GM12878 (cell line): Measurements from ENCODE around the gene CAMKK1. TPM values are rescaled to one million over a fixed set of nuclear protein-coding genes. Genes with fewer than 3 reads are reported as not detected.

Source experiments
- CBX3 ChIP-seq: fragments of 200-600 bp; sonication (generic); IDR thresholded peaks from 2 replicates; pipeline ENCODE4 v1.6.1; 2016; ENCODE audit warnings: low read depth, borderline replicate concordance
- CHD2 ChIP-seq: IDR thresholded peaks from 2 replicates; pipeline ENCODE4 v1.6.1; 2011; ENCODE audit warnings: low read depth, low read length, improper control_type of control experiment, borderline replicate concordance
- HDGF ChIP-seq: fragments of 450-650 bp; IDR thresholded peaks from 2 replicates; pipeline ENCODE4 v1.6.1; 2016; ENCODE audit warnings: antibody characterized with exemption
- IKZF1 ChIP-seq: fragments of 450-650 bp; conservative IDR thresholded peaks from 2 replicates; pipeline ENCODE4 v1.6.1; 2017; ENCODE audit warnings: antibody characterized with exemption, mild to moderate bottlenecking
- LARP7 ChIP-seq: fragments of 450-650 bp; IDR thresholded peaks from 2 replicates; pipeline ENCODE4 v1.6.1; 2017; ENCODE audit warnings: mild to moderate bottlenecking
- NFIC ChIP-seq: IDR thresholded peaks from 2 replicates; pipeline ENCODE4 v1.6.1; 2012; ENCODE audit warnings: low read depth, mild to moderate bottlenecking, inconsistent platforms, low read length, moderate library complexity
- NFXL1 ChIP-seq: fragments of 450-650 bp; IDR thresholded peaks from 2 replicates; pipeline ENCODE4 v1.6.1; 2017; ENCODE audit warnings: antibody characterized with exemption, mild to moderate bottlenecking, borderline replicate concordance
- NFYB ChIP-seq: IDR thresholded peaks from 2 replicates; pipeline ENCODE4 v1.6.1; 2011; ENCODE audit warnings: low read depth, mild to moderate bottlenecking, low read length, improper control_type of control experiment, moderate library complexity; ENCODE audit not compliant: insufficient read depth
- POLR2A ChIP-seq: IDR thresholded peaks from 2 replicates; pipeline ENCODE4 v1.6.1; 2011; ENCODE audit warnings: low read depth, mild to moderate bottlenecking, low read length
- SMARCA5 ChIP-seq: fragments of 450-650 bp; IDR thresholded peaks from 2 replicates; pipeline ENCODE4 v1.6.1; 2017; ENCODE audit warnings: mild to moderate bottlenecking
- SREBF2 ChIP-seq: IDR thresholded peaks from 2 replicates; pipeline ENCODE4 v1.6.1; 2012; ENCODE audit warnings: mild to moderate bottlenecking, low read length
- SRF ChIP-seq, 2 experiments: IDR thresholded peaks; 2 replicates each; pipeline ENCODE4 v1.6.1; 2011; ENCODE audit warnings: low read depth in 2 of 2, low read length in 2 of 2, mild to moderate bottlenecking in 1 of 2, moderate library complexity in 1 of 2
- polyA plus RNA-seq, 11 experiments: library from polyadenylated mRNA; depleted of rRNA in 4 of 11; unstranded in 6 of 11; stranded (reverse) in 5 of 11; fragments of >200 nt; fragmentation: Nextera tagmentation in 4 of 11; fragmentation: Illumina TruSeq in 1 of 11; extraction: Ambion mirVana in 4 of 11; extraction: Trizol in 1 of 11; gene quantifications; 1 replicate in 1 of 11; 2 replicates in 10 of 11; pipeline versions ENCODE4 v1.2.1 to v1.2.3, GENCODE V29; 2011 to 2016; ENCODE audit warnings: inconsistent platforms in 2 of 11, missing spikeins in 2 of 11, low read depth in 1 of 11
- total RNA-seq, 4 experiments: library from RNA; depleted of rRNA in 3 of 4; stranded (reverse); fragments of >200 nt in 3 of 4; fragmentation: Illumina TruSeq in 1 of 4; extraction: Trizol in 1 of 4; gene quantifications; 2 replicates each; pipeline versions ENCODE4 v1.2.1 to v1.2.3, GENCODE V29; 2013 to 2021
- TF ChIP-seq, protein P1 (sequence below): fragments of 450-650 bp; IDR thresholded peaks from 2 replicates; pipeline ENCODE4 v1.6.1; 2016; ENCODE audit warnings: mild to moderate bottlenecking

Gene CAMKK1
- total and polyA plus RNA-seq, 10 of the 15 experiments (the other 5 are each of a cell fraction or from before 2014, with no cell fraction given): 0.06 to 0.84 (median 0.37) TPM

GRCh38 chr17:3893003-3893719 is at the start of gene CAMKK1 (continued):
- peak; percentile 91 for TF ChIP-seq NFYB
- TF ChIP-seq NFIC: no peak
- peak; percentile 51 for TF ChIP-seq POLR2A
- TF ChIP-seq CHD2: peak; percentile 32; the same call in 1 of the 2 replicates
- TF ChIP-seq SREBF2: no peak
- TF ChIP-seq SMARCA5: no peak
- no peak for TF ChIP-seq CBX3
- TF ChIP-seq LARP7: peak; percentile 72; the same call in 1 of the 2 replicates
- TF ChIP-seq HDGF: peak; percentile 86
- no peak for TF ChIP-seq NFXL1
- TF ChIP-seq, protein P1, sequence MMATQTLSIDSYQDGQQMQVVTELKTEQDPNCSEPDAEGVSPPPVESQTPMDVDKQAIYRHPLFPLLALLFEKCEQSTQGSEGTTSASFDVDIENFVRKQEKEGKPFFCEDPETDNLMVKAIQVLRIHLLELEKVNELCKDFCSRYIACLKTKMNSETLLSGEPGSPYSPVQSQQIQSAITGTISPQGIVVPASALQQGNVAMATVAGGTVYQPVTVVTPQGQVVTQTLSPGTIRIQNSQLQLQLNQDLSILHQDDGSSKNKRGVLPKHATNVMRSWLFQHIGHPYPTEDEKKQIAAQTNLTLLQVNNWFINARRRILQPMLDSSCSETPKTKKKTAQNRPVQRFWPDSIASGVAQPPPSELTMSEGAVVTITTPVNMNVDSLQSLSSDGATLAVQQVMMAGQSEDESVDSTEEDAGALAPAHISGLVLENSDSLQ: peak; percentile 95
- peak; percentile 54 for TF ChIP-seq IKZF1
- TF ChIP-seq SRF (IDR thresholded peaks at IDR 0.05; ENCODE audit: low read depth in 2 of 2, low read length in 2 of 2): peak; percentile 57 to 78; a peak in 3 of 4 replicates
